Measurements from ENCODE around the gene SEMA6B. TPM values are rescaled to one million over a fixed set of nuclear protein-coding genes. Genes with fewer than 3 reads are reported as not detected.

The SEMA6B gene
- total RNA-seq, 1 donor from 2014 or later: 9.5 TPM

DNA sequence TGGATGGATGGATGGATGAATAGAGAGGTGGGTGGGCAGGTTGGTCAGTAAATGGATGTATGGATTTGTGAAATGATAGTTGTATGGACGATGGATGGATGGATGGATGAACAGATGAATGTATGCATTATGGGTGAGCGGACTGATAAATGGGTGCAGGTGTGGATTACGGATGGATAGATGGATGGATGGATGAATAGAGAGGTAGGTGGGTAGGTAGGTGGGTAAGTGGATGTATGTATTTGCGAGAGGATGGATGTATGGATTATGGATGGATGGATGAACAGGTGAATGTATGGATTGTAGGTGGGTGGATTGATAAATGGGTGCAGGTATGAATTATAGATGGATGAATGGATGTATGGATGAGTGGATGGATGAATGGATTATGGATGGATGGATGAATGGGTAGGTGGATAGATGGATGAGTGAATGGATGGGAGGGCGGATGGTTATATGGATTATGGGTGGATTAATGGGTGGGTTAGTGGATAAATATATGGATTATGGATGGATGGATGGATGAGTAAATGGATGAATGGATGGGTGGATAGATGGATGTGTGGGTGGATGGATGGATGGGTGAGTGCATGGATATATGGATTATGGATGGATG is 42.8 kb upstream of the SEMA6B start:
- H3K4me1 Mint-ChIP-seq (ENCODE audit: unreplicated experiment): no peaks in the 10 kb centered on the region
- no peak for TF ChIP-seq CTCF (conservative IDR thresholded peaks at IDR 0.05)
- no peak overlapping the region for H3K4me3 Mint-ChIP-seq
- no peak for DNase-seq (ENCODE audit: extremely low spot score, unreplicated experiment)
- no peaks in the 10 kb centered on the region for H3K9me3 Mint-ChIP-seq
- peaks cover 14% of the 10 kb centered on the region for H3K27me3 Mint-ChIP-seq
- H3K27ac Mint-ChIP-seq: no peak overlapping the region
- no peaks in the 10 kb centered on the region for H3K36me3 Mint-ChIP-seq

GRCh38 chr19:4600893-4601292 is 41.4 kb upstream of the SEMA6B start:
- no peak for TF ChIP-seq CTCF (conservative IDR thresholded peaks at IDR 0.05)
- Mint-ChIP-seq H3K4me3 (no peak overlapping the region), H3K9me3 (no peaks in the 10 kb centered on the region), H3K27me3 (peaks cover 15% of the 10 kb centered on the region), H3K4me1 (ENCODE audit: unreplicated experiment) (no peaks in the 10 kb centered on the region), H3K36me3 (no peaks in the 10 kb centered on the region), H3K27ac (no peak overlapping the region)
- no peak for DNase-seq (ENCODE audit: extremely low spot score, unreplicated experiment)

- no peaks in the 10 kb centered on the region for H3K36me3 Mint-ChIP-seq
- no peaks in the 10 kb centered on the region for H3K4me1 Mint-ChIP-seq (ENCODE audit: unreplicated experiment)
- no peaks in the 10 kb centered on the region for H3K9me3 Mint-ChIP-seq
- no peak for TF ChIP-seq CTCF (conservative IDR thresholded peaks at IDR 0.05)
- no peak overlapping the region for H3K4me3 Mint-ChIP-seq
- peaks cover 17% of the 10 kb centered on the region for H3K27me3 Mint-ChIP-seq
- no peak for DNase-seq (ENCODE audit: extremely low spot score, unreplicated experiment)
- H3K27ac Mint-ChIP-seq: no peak overlapping the region
Observed at GRCh38 chr19:4600082-4600481, 40.6 kb upstream of the SEMA6B start.

- DNase-seq (ENCODE audit: extremely low spot score, unreplicated experiment): no peak
- no peaks in the 10 kb centered on the region for H3K9me3 Mint-ChIP-seq
- H3K27ac Mint-ChIP-seq: no peak overlapping the region
- no peaks in the 10 kb centered on the region for H3K4me1 Mint-ChIP-seq (ENCODE audit: unreplicated experiment)
- no peaks in the 10 kb centered on the region for H3K36me3 Mint-ChIP-seq
- H3K27me3 Mint-ChIP-seq: peaks cover 18% of the 10 kb centered on the region
- peak overlapping the region; percentile 77 for H3K4me3 Mint-ChIP-seq
- TF ChIP-seq CTCF (conservative IDR thresholded peaks at IDR 0.05): no peak
Observed at GRCh38 chr19:4598712-4599111, 39.2 kb upstream of the SEMA6B start.

DNA sequence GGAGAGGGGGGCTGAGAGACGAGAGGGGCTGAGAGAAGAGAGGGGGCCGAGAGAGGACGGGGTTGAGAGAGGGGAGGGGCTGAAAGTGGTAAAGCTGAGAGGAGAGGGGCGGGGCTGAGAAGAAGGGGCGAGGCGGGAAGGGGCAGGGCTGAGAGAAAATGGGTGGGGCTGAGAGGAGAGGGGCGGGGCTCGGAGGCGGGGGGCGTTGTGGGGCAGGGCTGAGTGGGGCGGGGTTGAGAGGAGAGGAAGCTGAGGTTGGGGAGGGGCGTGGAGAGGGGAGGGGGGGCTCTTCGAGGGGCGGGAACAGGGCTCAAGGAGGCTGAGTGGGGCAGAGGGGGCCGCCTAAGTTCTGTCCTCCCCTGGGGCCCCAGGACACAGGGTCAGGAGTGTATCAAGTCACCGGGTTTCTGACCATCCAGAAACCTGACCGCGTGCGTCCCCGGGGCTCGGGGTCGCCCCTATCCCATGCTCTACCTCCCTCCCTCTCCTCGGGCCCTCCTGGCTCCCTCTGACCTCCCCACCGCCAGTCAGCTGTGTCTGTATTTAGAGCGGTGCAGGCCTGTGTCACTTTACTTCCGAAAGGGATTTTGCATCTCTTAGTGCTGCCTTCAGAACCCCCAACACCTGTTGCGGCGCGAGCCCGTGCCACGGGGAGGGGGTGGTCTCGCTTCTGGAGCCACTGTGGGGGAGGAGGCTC is 38.6 kb upstream of the SEMA6B start:
- DNase-seq (ENCODE audit: extremely low spot score, unreplicated experiment): peak; percentile 79
- Mint-ChIP-seq H3K27me3 (peaks cover 18% of the 10 kb centered on the region), H3K4me3 (peak overlapping the region; percentile 77), H3K36me3 (no peaks in the 10 kb centered on the region), H3K27ac (no peak overlapping the region), H3K9me3 (no peaks in the 10 kb centered on the region), H3K4me1 (ENCODE audit: unreplicated experiment) (no peaks in the 10 kb centered on the region)
- no peak for TF ChIP-seq CTCF (conservative IDR thresholded peaks at IDR 0.05)

Data from type B pancreatic cell (in vitro differentiated cells).